Measurements from ENCODE around the gene SGMS1.
"Not testable (repeated sequence)": the region's sequence is repeated elsewhere in the genome, so short reads cannot be mapped to it uniquely, and the experiment has no call there.

Gene SGMS1

DNA sequence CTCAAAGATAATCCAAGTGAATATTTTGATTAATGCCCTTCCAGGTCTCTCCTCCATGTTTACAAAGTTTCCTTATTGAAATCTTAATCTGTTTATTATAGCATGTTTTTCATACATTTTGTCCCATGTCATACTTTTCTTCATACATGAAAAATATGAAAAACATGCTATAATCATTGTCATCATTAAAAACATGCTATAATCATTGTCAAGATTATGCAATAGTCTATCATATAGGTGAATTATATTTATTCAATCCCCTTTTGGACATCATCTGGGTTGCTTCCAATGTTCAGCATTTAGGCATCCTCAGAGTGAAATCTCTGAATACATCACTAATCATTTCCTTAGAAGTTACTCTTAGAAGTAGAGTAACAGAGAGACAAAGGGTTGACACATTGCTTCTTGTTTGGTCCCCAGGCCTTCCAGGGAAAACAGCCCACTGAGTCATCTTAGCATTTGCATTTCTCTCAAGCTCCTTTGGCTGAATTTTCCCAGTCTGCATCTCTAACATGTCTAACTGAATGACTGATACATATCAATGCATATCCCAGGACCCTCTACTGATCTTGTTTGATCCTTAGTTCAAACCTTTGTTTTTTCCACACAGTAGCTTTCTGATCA, 87.0 kb downstream of the SGMS1 start:
- no peak for DNase-seq (ENCODE audit: low read depth)

DNA sequence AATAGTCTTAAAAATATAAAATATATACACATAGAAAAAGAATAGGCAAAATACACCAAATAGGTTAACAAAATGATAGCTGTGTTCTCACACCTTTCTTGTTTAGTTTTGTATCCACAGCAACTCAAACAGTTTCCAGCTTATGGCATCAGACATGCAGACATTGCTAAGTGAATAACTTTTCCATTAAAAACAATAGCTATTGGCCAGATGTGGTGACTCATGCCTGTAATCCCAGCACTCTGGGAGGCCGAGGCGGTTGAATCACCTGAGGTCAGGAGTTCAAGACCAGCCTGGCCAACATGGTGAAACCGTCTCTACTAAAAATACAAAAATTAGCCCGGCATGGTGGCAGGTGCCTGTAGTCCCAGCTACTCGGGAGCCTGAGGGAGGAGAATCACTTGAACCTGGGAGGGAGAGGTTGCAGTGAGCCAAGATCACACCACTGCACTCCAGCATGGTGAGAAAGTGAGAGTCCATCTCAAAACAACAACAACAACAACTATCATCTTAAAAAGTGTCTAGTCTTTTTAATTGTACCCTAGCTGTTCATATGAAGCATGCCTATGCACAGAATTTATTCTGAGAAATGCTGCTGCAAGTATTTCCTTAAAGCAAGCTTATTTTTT, 88.9 kb downstream of the SGMS1 start:
- DNase-seq (ENCODE audit: low read depth): not testable (repeated sequence)

DNA sequence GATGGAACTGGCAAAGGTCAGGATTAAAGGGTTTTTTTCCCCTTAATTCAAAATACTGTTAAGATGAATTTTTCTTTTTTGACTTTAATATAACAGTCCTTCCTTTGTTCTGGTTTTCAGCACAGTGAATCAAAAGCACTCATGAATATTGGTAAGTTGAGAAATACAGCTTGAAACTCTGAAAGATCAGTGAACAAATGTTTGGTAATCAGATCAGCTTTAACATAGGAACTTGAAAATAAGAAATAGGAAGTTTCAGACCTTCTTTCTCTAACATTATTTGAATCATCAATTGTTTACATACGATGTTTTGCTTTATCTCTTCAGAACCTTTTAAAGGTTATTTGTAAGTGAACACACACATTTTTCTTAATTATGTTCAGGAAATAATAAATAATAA, 90.5 kb downstream of the SGMS1 start:
- DNase-seq (ENCODE audit: low read depth): no peak

DNA sequence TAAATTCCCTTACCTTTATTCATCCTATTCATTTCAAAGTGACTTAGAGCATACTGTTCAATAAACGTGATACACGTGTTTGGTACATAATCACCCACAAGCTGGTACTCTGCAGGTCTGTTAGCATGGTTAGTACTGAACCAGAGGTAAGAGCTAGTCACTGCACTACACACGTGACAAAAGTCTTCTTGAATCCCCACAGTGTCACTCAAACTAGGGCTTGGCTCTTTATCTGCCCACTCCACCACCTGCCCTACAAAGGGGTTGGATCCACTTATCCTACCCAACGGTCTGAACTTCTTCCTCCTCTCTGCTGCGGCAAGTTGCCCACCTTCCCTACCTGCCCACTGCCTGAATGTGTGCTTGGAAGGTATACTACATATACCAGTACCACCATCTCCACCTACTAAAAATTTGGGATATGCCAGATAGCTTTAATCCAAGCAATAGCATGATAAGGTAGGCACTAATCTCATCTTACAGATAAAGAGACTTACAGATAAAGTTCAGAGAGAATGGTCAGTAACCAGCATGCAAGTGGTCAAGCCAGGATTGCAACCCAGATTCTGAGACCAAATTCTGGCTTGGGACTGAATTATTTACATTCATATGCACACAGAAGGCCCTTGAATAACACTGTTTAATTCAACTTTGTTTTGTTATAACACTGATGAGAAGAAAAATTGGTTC, 92.2 kb downstream of the SGMS1 start:
- no peak for DNase-seq (ENCODE audit: low read depth)

DNA sequence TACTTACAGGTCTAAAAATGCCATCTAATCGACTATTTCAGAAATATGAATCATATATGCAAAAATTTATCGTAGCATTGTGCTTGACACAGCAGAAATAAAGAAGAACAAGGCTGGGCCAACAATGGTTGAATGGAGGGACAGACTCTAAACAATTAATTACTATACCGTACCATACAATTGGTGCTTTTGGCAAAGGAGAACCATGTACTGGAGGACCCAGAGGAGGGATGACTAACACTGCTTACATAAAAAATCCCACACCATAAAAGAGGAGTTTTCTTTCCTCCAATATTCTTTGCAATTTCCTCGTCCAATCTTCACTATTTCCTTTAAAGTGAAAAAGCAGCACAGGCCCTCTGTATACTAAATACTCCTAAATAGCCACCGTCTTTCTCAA, 94.1 kb downstream of the SGMS1 start:
- DNase-seq (ENCODE audit: low read depth): no peak

DNA sequence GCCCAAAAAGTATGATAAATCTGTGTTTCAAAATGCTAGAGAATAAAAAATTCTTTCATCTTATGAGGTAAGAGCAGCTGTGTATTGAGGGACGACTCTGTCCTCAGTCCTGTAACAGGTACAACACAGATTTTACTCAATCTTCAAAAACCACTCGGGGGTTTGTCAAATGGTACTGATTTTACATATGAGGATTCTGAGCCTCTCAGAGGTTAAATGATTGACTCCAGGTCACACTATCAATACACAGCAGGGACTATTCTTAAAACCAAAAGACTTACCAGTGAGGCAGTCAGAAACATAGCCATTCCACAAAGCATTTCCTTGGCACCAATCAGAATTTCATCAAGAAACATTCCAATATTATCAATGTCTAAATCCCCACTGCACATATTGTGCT, 95.5 kb downstream of the SGMS1 start:
- DNase-seq (ENCODE audit: low read depth): no peak

DNA sequence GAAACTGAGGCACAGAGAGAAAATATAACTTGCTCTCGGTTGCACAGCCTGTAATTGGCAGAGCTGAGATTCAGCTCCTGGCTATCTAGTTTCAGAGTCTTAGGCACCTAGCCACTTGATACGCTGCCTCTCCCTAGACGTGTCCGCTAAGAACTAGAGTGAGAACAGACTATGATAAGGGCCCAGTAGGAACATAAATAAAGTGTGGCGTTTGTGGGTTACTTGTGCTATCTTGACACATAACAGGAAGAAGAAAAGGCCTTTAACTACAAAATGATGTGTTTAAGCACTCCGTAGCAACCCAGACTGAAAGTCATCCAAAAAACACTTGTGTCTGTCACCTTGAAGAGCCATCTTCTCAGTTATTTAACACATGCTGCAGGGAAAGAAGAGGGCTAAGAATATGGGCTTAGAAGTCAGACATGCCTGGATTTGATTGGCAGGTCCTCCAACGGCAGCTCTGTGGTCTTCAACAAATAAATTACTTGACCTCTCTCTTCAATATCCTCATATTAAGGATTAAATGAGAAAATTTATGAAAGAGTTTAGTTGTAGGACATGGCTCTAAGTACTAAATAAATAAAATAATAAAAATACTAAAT, 96.2 kb downstream of the SGMS1 start:
- no peak for DNase-seq (ENCODE audit: low read depth)

DNA sequence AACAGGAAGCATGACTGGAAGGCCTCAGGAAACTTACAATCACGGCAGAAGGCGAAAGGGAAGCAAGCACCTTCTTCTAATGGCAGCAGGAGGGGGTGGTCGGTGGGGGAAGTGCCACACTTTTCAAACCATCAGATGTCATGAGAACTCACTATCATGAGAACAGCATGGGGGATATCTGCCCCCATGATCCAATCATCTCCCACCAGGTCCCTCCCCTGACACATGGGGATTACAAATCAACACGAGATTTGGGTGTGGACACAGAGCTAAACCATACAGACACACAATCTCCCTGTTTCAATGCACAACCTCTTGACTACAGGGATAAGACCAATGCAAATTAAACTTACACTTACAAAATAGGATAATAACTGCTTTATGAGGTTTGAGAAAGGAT, 97.6 kb downstream of the SGMS1 start:
- DNase-seq (ENCODE audit: low read depth): no peak

DNA sequence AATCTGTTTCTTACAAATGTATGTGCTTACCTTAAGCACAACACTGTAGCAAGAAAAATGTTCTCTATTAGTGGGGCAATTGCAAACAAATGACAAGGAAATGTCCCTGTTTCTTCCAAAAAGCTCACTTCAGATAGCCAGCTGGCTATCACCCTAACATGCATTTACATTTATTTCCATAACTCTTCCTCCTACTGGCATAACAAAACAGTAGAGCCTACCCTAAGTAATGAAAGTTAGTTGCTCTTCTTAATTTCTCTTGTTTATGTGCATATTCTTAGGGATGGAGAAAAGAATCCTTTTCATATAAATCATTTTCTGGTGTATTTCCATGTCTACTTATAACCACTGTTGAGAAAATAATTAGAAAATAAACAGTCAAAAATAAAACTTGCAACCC, 100.4 kb downstream of the SGMS1 start:
- DNase-seq (ENCODE audit: low read depth): no peak

DNA sequence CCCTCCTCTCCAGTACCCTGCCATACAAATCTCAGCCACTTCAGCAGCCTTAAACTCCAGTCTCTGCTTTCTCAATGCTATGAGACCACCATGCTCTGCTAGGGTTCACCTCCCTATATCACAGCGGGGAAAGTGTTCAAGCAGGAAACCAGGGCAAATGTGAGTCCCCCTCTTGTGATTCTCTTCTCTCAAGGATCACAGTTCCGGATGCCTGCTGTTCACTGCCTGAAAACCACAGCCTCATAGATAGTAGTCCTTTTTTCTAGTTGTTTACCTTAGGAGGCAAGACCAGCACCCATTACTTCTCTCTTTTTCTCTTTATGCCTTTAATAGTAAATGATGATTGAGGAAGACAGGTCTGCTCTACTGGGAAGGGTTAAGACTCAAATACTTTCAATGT, 100.8 kb downstream of the SGMS1 start:
- DNase-seq (ENCODE audit: low read depth): no peak

DNA sequence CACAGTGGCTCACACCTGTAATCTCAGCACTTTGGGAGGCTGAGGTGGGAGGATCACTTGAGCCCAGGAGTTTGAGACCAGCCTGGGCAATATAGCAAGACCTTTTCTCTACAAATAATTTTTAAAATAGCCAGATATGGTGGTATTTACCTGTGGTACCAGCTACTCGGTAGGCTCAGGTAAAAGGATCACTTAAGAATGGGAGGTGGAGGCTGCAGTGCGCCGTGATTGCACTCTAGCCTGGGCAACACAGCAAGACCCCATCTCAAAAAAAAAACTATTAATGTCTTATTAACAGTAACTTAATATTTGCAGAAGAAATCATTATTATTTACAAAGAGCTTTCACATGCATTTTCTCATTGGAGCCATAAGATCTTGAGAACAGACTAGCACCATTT, 103.6 kb downstream of the SGMS1 start:
- DNase-seq (ENCODE audit: low read depth): no peak

DNA sequence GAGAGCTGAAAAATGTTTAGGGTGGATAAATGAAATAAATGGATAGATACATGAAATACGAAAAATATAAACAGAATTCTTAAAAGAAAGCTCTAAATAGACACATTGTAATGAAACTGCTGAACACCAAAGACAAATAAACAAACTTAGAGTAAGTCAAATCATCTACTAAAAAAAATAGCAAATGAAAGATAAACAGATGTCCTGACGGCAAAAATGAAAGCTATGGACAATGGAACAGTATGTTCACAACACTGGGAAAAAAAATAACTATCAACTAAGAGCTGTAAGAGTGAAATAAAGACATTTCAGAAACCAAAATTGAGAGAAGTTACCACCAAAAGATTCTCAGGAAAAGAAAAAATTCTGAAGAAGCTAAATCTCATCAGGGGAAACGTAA, 106.1 kb downstream of the SGMS1 start:
- no peak for DNase-seq (ENCODE audit: low read depth)

DNA sequence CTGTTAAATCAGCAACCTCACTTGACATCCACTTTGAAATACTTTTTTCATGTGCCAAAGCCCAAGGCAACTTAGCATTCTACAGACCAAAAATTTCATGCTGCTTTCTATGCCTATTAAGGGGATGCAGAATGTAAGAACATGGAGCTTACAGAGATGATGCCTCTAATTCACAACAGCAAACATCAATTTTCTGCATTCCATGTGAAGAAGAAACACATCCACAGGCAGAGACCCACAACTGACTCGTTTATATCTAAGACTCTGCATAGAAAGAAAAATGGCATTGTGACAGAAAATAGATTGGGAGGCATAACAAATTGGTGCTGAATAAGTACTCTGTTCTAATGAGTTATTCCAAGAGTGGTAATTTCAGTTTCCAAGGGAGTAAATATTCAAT, 107.6 kb downstream of the SGMS1 start:
- no peak for DNase-seq (ENCODE audit: low read depth)

DNA sequence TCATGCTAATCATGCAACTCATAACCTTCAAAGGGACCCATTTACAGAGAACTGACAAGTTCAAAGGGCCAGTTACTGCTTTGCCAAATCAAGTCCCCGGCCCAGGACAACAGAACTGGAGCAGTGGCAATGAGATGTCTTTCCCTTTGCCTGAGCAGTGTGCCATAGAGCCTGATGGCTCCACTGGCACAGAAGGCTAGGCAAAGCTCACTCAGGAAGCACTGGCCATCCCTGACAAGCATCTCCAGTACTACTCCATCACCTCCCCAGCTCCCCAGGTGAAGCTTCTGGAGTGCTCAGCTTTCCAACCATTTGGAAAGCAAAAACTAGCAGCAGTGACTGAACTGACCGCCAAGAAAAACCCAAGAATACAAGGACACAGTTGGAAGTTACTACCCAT, 108.3 kb downstream of the SGMS1 start:
- no peak for DNase-seq (ENCODE audit: low read depth)

DNA sequence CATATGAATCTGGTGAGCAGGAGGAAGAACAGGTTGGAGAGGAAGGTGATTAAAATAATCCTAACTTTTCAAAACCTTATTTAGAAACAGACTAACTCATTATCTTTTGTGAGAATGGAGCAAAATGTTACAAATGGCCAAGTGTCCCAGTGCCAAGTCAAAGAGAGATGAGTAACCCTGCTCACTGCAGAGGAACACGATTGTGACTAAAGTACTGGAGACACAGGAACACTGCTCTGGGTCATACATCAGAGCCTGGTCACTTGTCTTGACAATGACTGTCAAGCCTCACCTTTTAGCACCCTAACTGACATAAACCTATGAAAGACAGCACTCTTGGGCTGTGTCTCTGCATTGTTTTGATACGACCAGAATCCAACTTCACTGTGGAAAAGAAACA, 108.8 kb downstream of the SGMS1 start:
- DNase-seq (ENCODE audit: low read depth): no peak

DNA sequence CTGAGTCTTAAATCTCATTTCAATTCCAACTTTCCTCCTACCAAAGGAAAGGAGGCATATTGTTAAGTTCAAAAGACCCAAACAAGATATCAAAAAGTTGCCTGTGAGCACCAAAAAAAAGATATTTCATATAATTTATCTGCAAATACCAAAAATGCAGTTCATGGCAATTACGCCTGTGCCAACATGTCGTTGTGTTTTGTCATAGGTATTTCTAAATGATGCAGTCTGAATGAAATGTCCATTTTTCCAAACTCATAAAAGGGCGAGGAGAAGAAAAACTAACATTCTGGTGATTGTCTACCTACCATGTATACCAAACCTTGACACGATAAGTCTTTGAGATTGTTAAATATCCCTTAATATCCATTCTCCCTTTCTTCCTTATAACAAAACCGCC, 109.8 kb downstream of the SGMS1 start:
- DNase-seq (ENCODE audit: low read depth): no peak

DNA sequence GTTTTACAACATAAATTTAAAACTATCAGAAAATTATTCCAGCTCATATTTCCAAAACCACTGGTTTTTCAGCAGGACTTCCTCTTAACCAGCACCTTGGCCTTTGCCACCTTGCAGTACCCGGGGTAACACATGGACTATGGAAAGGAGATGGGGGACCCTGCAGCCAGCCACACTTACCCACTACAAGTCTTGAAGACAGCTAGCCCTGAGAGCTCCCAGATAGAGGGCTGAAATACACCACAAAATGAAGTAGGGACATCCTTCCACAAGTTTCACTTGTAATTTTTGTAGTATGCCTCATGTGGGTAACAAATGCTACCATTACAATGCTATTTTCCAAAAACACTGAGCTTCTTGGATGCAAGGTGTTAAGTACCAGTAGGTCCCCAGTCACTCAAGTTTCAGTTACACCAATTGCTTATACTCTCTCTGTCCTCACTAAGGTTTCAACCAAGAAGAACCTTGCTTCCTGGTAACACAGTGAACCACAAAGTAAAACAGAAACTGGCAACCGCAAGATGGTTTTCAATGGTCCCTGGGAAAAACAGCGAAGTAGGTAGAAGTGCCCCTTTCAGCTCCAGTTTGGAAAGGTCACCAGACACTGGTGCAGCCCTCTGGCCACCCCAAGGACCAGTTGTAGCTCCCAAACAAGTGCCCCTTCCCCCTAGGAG, 110.9 kb downstream of the SGMS1 start:
- no peak for DNase-seq (ENCODE audit: low read depth)

DNA sequence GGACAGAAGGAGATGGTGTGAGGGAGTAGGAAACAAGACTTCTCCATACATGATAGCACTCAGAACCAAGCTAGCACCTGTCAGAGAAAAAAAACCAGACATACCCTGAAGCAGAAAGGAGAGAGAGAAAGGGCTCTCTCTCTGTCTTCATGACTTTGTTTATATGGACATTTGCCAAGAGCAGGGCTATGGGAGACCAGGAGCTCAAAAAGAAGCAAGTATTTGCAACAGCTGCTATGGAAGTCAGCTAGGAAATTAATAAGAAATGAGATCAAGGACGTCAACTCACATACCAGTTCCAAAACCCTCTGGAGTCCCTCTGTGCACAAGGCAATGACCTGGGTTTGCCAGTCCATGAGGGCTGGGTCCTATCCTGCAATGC, 111.6 kb downstream of the SGMS1 start:
- no peak for DNase-seq (ENCODE audit: low read depth)

DNA sequence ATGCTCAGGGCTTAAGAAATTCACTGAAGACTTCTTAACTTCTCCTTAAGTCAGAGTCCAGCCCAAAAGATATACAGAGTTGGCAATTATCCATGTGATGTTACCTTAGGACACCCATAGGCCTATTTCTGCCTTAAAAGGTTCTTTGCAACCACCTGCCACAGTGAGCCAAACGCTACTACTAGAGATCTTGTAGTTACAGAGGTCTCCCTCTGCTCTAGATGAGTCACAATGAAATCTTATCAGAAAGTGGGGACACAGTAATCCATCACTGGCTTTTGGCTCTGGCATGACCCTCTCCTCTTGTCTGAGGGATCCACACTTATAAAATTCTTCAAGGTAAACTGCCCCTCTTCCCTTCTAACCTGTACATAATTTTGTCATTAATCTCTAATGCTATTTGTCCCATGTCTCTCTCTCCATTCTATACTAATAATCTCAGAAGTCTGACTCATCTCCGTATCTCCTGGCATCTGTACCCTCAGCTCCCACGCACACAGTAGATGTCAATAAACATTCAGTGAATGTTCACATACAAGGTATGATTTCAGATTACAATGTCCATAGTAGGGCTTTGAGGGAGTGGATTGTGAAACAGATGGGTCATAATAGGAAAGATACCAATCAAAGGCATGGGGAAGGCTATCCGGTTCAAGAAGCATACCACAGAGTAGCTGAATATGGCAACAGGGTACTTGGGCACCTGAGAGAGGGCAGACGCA, 112.1 kb downstream of the SGMS1 start:
- no peak for DNase-seq (ENCODE audit: low read depth)

DNA sequence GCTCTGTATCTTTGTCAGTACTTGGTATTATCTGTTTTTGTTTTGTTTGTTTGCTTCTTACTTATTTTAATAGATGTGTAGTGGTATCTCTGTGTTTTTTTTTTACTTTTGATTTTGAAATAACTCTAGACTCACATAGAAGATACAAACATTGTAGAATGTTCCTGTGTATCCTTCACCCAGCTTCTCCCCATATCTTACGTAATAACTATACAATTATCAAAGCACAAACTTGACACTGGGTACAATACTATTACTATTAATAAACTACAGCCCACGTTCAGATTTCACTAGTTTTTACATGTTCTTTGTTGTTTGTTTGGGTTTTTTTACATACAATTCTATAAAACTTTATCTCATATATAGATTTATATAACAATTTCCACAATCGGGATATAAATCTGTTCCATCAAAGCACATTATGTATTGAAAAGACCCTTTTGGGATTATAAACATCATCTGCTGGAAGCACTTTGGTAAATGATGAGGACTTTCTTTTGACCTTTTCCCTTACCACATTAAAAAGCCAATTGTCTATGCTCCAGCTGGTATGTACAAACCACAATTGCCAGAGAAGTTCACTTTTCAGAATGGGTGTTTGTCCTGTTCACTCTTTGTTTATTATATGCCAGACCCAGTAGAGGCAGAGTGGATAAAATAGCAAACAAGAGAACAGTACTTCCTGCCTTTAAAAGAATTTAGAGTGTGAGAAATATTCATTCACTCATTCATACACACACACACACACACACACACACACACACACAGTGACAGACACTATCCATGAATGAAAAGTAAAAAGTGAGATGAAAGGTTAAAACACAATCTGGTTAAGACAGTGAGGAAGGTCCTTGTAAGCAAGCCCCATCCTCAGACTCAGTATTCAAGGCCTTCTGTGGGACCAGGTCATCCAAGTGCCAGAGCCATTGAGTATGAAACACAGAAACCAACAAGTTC, 113.0 kb downstream of the SGMS1 start:
- no peak for DNase-seq (ENCODE audit: low read depth)

Measured in GM04504 (cell line).